Neuronal stem cell (in vitro differentiated cells): ENCODE results near the gene RHBDL2. TPM values are rescaled to one million over a fixed set of nuclear protein-coding genes. Genes with fewer than 3 reads are reported as not detected.
A peak's percentile ranks its signal among the peaks of the same experiment; 100 is the strongest.

Source experiments
- DNase-seq: peaks from one replicate; pipeline ENCODE4 v3.0.0-alpha.2; 2013; ENCODE audit warnings: low spot score
- H2AFZ ChIP-seq: one replicate; pipeline ENCODE4 v1.6.1; 2013; ENCODE audit warnings: mild to moderate bottlenecking, low read length, inconsistent platforms
- H2AK5ac ChIP-seq: 2 replicates; pipeline ENCODE4 v1.6.1; 2013; ENCODE audit warnings: low read depth, mild to moderate bottlenecking, inconsistent platforms, low read length, moderate library complexity, mixed read lengths
- H2BK120ac ChIP-seq: 2 replicates; pipeline ENCODE4 v1.6.1; 2013; ENCODE audit warnings: low read depth, mild to moderate bottlenecking, inconsistent platforms, low read length, moderate library complexity, mixed read lengths
- H2BK12ac ChIP-seq: one replicate; pipeline ENCODE4 v1.6.1; 2013; ENCODE audit warnings: low read length, inconsistent platforms
- H2BK15ac ChIP-seq: 2 replicates; pipeline ENCODE4 v1.6.1; 2013; ENCODE audit warnings: mild to moderate bottlenecking, low read length, inconsistent platforms, mixed read lengths
- H2BK5ac ChIP-seq: one replicate; pipeline ENCODE4 v1.6.1; 2013; ENCODE audit warnings: inconsistent platforms, mild to moderate bottlenecking, low read length, moderate library complexity
- H3K14ac ChIP-seq: one replicate; pipeline ENCODE4 v1.6.1; 2013; ENCODE audit warnings: low read length, inconsistent platforms
- H3K18ac ChIP-seq: 2 replicates; pipeline ENCODE4 v1.6.1; 2013; ENCODE audit warnings: low read length, inconsistent platforms
- H3K23ac ChIP-seq: 2 replicates; pipeline ENCODE4 v1.6.1; 2013; ENCODE audit warnings: low read depth, mild to moderate bottlenecking, mixed read lengths, low read length, inconsistent platforms; ENCODE audit not compliant: poor library complexity
- H3K27ac ChIP-seq: replicated peaks from 3 replicates; pipeline ENCODE4 v1.5.1; 2013; ENCODE audit warnings: low read length, inconsistent platforms
- H3K27me3 ChIP-seq, 3 experiments: 2 replicates each; pipeline ENCODE4 v1.6.1; 2013; ENCODE audit warnings: low read length in 3 of 3, mild to moderate bottlenecking in 2 of 3, inconsistent platforms in 1 of 3, low read depth in 1 of 3, mixed read lengths in 1 of 3, moderate library complexity in 1 of 3; ENCODE audit not compliant: control insufficient read depth in 3 of 3, insufficient read depth in 3 of 3
- H3K36me3 ChIP-seq, 2 donors: replicated peaks in 1 of 2; 2 replicates each; pipeline ENCODE4 v1.6.1; 2013; ENCODE audit warnings: low read length in 2 of 2; ENCODE audit not compliant: control insufficient read depth in 2 of 2, insufficient read depth in 2 of 2
- H3K4ac ChIP-seq: 2 replicates; pipeline ENCODE4 v1.6.1; 2013; ENCODE audit warnings: inconsistent platforms, mild to moderate bottlenecking, low read length, moderate library complexity
- H3K4me1 ChIP-seq, 2 donors: 1 replicate in 1 of 2; 2 replicates in 1 of 2; pipeline ENCODE4 v1.6.1; 2013; ENCODE audit warnings: low read length in 2 of 2, low read depth in 1 of 2; ENCODE audit not compliant: control insufficient read depth in 2 of 2, insufficient read depth in 1 of 2
- H3K4me2 ChIP-seq: one replicate; pipeline ENCODE4 v1.6.1; 2013; ENCODE audit warnings: mild to moderate bottlenecking, low read length, inconsistent platforms; ENCODE audit not compliant: insufficient read depth, poor library complexity, severe bottlenecking
- H3K4me3 ChIP-seq, 2 donors: 2 replicates each; pipeline ENCODE4 v1.5.1; 2013; ENCODE audit warnings: low read length in 2 of 2, mild to moderate bottlenecking in 2 of 2, inconsistent platforms in 1 of 2, moderate library complexity in 1 of 2
- H3K79me1 ChIP-seq: one replicate; pipeline ENCODE4 v1.6.1; 2013; ENCODE audit warnings: low read depth, mild to moderate bottlenecking, inconsistent platforms, low read length, moderate library complexity
- H3K9ac ChIP-seq: one replicate; pipeline ENCODE4 v1.6.1; 2013; ENCODE audit warnings: mild to moderate bottlenecking, low read depth, low read length, inconsistent platforms; ENCODE audit not compliant: poor library complexity
- H3K9me3 ChIP-seq, 2 donors: replicated peaks in 1 of 2; 2 replicates each; pipeline versions ENCODE3 to v1.6.1; 2013; ENCODE audit warnings: low read length in 2 of 2, mild to moderate bottlenecking in 2 of 2, inconsistent platforms in 1 of 2, low read depth in 1 of 2, mixed read lengths in 1 of 2, moderate library complexity in 1 of 2; ENCODE audit not compliant: control insufficient read depth in 2 of 2, insufficient read depth in 1 of 2
- H4K8ac ChIP-seq: one replicate; pipeline ENCODE4 v1.6.1; 2013; ENCODE audit warnings: low read depth, mild to moderate bottlenecking, inconsistent platforms, low read length, moderate library complexity
- H4K91ac ChIP-seq: one replicate; pipeline ENCODE4 v1.6.1; 2013; ENCODE audit warnings: low read length, low read depth, mild to moderate bottlenecking, inconsistent platforms; ENCODE audit not compliant: poor library complexity
- WGBS, 2 donors: extraction: QIAGEN DNeasy Blood & Tissue Kit; methylation state at CpG; one replicate each; pipeline ENCODE4 v1.1.7; 2013; ENCODE audit warnings: missing lambda C conversion rate in 2 of 2, mixed read lengths in 1 of 2; ENCODE audit not compliant: insufficient read length in 2 of 2, insufficient replicate concordance in 1 of 2; ENCODE audit errors: extremely low coverage in 2 of 2; 5-methylcytosine and 5-hydroxymethylcytosine counted together
- polyA plus RNA-seq, 2 experiments: library from polyadenylated mRNA; stranded (reverse); fragments of 200-250 nt; gene quantifications; one replicate each; pipeline ENCODE4 v1.2.3, GENCODE V29; 2013

Gene RHBDL2, protein sequence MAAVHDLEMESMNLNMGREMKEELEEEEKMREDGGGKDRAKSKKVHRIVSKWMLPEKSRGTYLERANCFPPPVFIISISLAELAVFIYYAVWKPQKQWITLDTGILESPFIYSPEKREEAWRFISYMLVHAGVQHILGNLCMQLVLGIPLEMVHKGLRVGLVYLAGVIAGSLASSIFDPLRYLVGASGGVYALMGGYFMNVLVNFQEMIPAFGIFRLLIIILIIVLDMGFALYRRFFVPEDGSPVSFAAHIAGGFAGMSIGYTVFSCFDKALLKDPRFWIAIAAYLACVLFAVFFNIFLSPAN
- not detected for polyA plus RNA-seq (2013, experiment 1 of 2)
- 0.03 TPM for polyA plus RNA-seq (2013, experiment 2 of 2)

DNA sequence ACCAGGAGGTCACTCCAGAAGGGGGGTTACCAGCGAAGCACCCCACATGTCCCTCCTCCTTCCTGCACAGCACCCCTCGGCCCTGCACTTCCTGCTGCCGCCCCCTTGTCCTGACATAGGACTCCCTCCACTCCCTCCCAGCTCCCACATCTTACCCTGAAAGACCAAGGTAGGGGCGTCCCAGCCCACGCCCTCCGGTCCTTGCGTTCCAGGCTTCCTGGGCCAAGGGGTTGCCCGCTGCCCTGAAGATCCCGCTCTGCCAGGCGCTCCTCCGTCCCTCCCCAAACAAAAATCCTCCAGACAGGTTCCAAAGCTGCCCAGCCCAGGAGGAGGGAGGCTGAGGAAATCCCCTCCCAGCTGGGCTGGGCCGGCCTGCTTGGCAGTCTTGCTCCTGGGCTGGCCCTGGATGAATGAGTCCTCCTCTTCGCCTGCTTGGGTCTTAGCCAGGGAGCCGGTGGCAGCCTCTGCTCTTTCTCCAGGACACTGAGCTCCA lies at the start of gene RHBDL2:
TSS of gene RHBDL2 (minus strand) at position 304 of the 493 bp plus-strand sequence. CDS start 22,618 bp downstream, outside the sequence.
- H3K4me1 ChIP-seq: peaks cover 2 to 4% of the 10 kb centered on the region in 2 donors
- H4K8ac ChIP-seq: no peak within 1 kb of the TSS
- no peak within 1 kb of the TSS for H3K4ac ChIP-seq
- no peaks in the 10 kb centered on the region for H3K9me3 ChIP-seq
- H3K36me3 ChIP-seq: no peaks in the 10 kb centered on the region
- no peak within 1 kb of the TSS for H4K91ac ChIP-seq
- H2AFZ ChIP-seq: peak within 1 kb of the TSS; percentile 68
- H2BK120ac ChIP-seq: no peak within 1 kb of the TSS
- no peak within 1 kb of the TSS for H3K9ac ChIP-seq
- H3K27me3 ChIP-seq: peaks cover 0 to 13% (median 0%) of the 10 kb centered on the region in 3 experiments
- H3K23ac ChIP-seq: no peak within 1 kb of the TSS
- H3K14ac ChIP-seq: no peak within 1 kb of the TSS
- no peak within 1 kb of the TSS for H3K4me3 ChIP-seq
- H3K4me2 ChIP-seq: no peak within 1 kb of the TSS
- no peak within 1 kb of the TSS for H2AK5ac ChIP-seq
- H3K18ac ChIP-seq: peak within 1 kb of the TSS; percentile 32
- no peak for DNase-seq
- H2BK15ac ChIP-seq: no peak within 1 kb of the TSS
- H3K79me1 ChIP-seq: no peaks in the 10 kb centered on the region
- no CpG with 5 or more reads among the region's 14 CpGs for WGBS, 2 donors
- no peak within 1 kb of the TSS for H3K27ac ChIP-seq
- no peak within 1 kb of the TSS for H2BK5ac ChIP-seq
- no peak within 1 kb of the TSS for H2BK12ac ChIP-seq

DNA sequence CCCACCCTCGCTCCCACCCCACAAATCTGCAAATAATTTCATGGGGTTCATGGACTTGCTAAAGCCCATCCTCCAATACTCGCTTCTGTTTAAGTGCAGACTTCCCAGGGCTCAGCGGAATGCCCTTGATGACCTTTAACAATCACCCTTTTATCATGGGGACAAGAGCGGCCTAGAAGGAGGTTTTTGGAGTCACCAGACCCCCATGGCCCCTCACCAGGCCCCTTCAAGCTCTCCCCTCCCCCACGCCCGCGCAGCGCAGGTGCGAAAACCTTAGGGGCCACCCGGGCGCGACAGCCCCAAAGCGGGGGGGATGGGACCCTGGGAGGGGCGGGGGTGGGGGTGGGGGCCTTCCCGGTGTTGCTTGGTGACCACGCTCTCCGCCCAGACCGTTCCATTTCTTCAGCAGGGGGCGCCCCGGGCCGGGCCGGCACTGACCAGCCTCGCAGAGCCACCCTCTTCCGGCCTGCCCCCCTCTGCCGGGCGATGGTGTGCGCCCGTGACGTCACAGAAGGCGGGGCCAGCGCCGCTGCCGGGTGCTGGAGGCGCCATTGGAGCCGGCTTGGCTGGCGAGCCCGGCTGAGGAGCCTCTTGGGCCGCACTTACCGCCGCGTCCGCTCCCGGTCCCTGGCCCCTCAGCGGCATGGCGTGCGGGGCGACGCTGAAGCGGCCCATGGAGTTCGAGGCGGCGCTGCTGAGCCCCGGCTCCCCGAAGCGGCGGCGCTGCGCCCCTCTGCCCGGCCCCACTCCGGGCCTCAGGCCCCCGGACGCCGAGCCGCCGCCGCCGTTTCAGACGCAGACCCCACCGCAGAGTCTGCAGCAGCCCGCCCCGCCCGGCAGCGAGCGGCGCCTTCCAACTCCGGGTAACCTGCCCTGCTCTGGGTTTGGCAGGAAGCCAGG lies 49.4 kb upstream of the RHBDL2 start, which contains the start of gene AKIRIN1:
TSS of gene AKIRIN1 (plus strand) at position 539 of the 900 bp plus-strand sequence. CDS start at position 644, 105 bp downstream.
- Histone ChIP-seq H3K4me2 (peak within 1 kb of the TSS; percentile 87), H2AK5ac (peak within 1 kb of the TSS; percentile 96), H3K4me3 (peak within 1 kb of the TSS; percentile 82 to 99), H2BK120ac (peak within 1 kb of the TSS; percentile 98), H3K36me3 (peaks cover 4 to 35% of the 10 kb centered on the region in 2 donors), H4K8ac (no peak within 1 kb of the TSS), H3K9ac (peak within 1 kb of the TSS; percentile 97), H3K4ac (peak within 1 kb of the TSS; percentile 53), H3K79me1 (peaks cover 2% of the 10 kb centered on the region), H3K4me1 (peaks cover 5 to 13% of the 10 kb centered on the region in 2 donors), H3K27ac (peak within 1 kb of the TSS; percentile 86), H3K23ac (peak within 1 kb of the TSS; percentile 100), H2BK12ac (no peak within 1 kb of the TSS), H4K91ac (no peak within 1 kb of the TSS), H3K18ac (peak within 1 kb of the TSS; percentile 99), H3K14ac (peak within 1 kb of the TSS; percentile 71), H3K27me3 (no peaks in the 10 kb centered on the region), H3K9me3 (no peaks in the 10 kb centered on the region), H2BK15ac (peak within 1 kb of the TSS; percentile 97), H2AFZ (peak within 1 kb of the TSS; percentile 85), H2BK5ac (peak within 1 kb of the TSS; percentile 97)
- DNase-seq: peak; percentile 97
- no CpG with 5 or more reads among the region's 76 CpGs for WGBS, 2 donors

DNA sequence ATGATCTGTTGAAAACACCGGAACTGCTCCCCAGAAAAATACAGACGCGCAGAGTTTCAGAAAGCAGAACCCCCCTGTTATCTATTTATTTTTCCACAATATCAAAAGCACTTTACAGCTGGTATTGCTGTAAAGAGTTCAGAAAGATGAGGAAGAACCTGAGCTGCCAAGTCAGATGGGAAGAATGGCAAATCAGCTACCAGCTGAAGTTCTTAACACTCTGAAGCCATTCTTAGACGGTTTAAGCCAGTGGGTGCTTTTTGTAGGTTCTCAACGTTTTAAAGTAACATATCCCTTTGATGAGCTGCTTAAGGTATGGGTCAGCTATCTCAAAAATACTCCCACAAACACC lies 48.7 kb upstream of the RHBDL2 start:
- H3K36me3 ChIP-seq: peaks cover 2 to 29% of the 10 kb centered on the region in 2 donors
- WGBS, 2 donors: no CpG with 5 or more reads among the region's 5 CpGs
- H3K23ac ChIP-seq: no peak overlapping the region
- no peak overlapping the region for H2BK120ac ChIP-seq
- peaks cover 9 to 17% of the 10 kb centered on the region in 2 donors for H3K4me1 ChIP-seq
- no peak overlapping the region for H3K4ac ChIP-seq
- H3K4me2 ChIP-seq: peak overlapping the region; percentile 34
- H4K8ac ChIP-seq: no peak overlapping the region
- H2BK15ac ChIP-seq: no peak overlapping the region
- peaks cover 2% of the 10 kb centered on the region for H3K79me1 ChIP-seq
- H2BK12ac ChIP-seq: no peak overlapping the region
- no peak overlapping the region for H2AK5ac ChIP-seq
- no peaks in the 10 kb centered on the region for H3K27me3 ChIP-seq
- peak overlapping the region in 1 of 2 donors; percentile 82 for H3K4me3 ChIP-seq
- no peak for DNase-seq
- no peak overlapping the region for H3K9ac ChIP-seq
- peak overlapping the region; percentile 85 for H2AFZ ChIP-seq
- H4K91ac ChIP-seq: no peak overlapping the region
- peak overlapping the region; percentile 86 for H3K27ac ChIP-seq
- peak overlapping the region; percentile 97 for H2BK5ac ChIP-seq
- no peak overlapping the region for H3K14ac ChIP-seq
- no peak overlapping the region for H3K18ac ChIP-seq
- no peaks in the 10 kb centered on the region for H3K9me3 ChIP-seq
